Tibial artery (tissue), 4 donors: ENCODE measurements around the gene CCDC57.

ENCODE experiments used
- DNase-seq, 2 donors: peaks; one replicate each; pipeline ENCODE4 v3.0.0-alpha.2; 2019
- H3K27ac ChIP-seq, 2 donors: fragments of 200-600 bp; sonication (generic) in 1 of 2; 1 replicate in 1 of 2; 2 replicates in 1 of 2; pipeline ENCODE4 v1.5.1; 2018 to 2019; ENCODE audit warnings: mild to moderate bottlenecking in 1 of 2
- H3K27me3 ChIP-seq, 2 donors: fragments of 200-600 bp; sonication (generic) in 1 of 2; one replicate each; pipeline versions ENCODE4 v1.5.1 to v1.6.0; 2016 to 2019
- H3K36me3 ChIP-seq, 3 donors: fragments of 200-600 bp; sonication (generic) in 2 of 3; one replicate each; pipeline ENCODE4 v1.5.1; 2016 to 2019; ENCODE audit warnings: mild to moderate bottlenecking in 2 of 3
- H3K4me1 ChIP-seq, 4 donors: fragments of 200-600 bp; sonication (generic) in 2 of 4; 1 replicate in 3 of 4; 2 replicates in 1 of 4; pipeline ENCODE4 v1.5.1; 2016 to 2019
- H3K4me3 ChIP-seq, 2 donors: fragments of 200-600 bp; sonication (generic) in 1 of 2; 1 replicate in 1 of 2; 2 replicates in 1 of 2; pipeline ENCODE4 v1.5.1; 2018 to 2019; ENCODE audit warnings: mild to moderate bottlenecking in 2 of 2
- H3K9me3 ChIP-seq, 3 donors: fragments of 200-600 bp; sonication (generic) in 1 of 3; one replicate each; pipeline ENCODE4 v1.5.1; 2016 to 2019
- CTCF ChIP-seq, 2 experiments: fragments of 200-600 bp in 1 of 2; fragments of 450-650 bp in 1 of 2; IDR thresholded peaks; one replicate each; pipeline ENCODE4 v1.5.1; 2017 to 2019; ENCODE audit warnings: antibody characterized with exemption in 2 of 2, mild to moderate bottlenecking in 1 of 2, moderate library complexity in 1 of 2
- intact Hi-C: fragments of 100-400 bp; cut with DNase I; formaldehyde crosslinking; loops from one replicate; pipeline ENCODE4 v1.15.0; 2023; ENCODE audit warnings: low total_unique reads

Gene CCDC57

DNA sequence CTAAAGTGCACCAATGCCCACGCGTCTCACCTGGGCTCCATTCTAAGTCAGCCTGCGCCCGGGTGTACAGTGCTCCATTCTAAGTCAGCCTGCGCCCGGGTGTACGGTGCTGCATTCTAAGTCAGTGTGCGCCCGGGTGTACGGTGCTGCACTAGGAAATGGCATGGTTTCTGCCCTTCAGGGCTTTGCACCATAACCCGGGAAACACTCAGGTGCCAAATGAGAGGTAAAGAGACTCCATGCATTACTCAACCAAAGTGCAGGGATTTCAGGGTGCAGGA, 85.4 kb downstream of the CCDC57 start:
- intact Hi-C loops = no loop called here
- Histone ChIP-seq H3K4me1 (no peaks in the 10 kb centered on the region), H3K4me3 (no peak overlapping the region), H3K9me3 (no peaks in the 10 kb centered on the region), H3K36me3 (peaks cover 0 to 42% (median 12%) of the 10 kb centered on the region in 3 donors), H3K27me3 (no peaks in the 10 kb centered on the region), H3K27ac (no peak overlapping the region)
- no peak for TF ChIP-seq CTCF (IDR thresholded peaks at IDR 0.05)
- DNase-seq = no peak

GRCh38 chr17:82126556-82127314, 85.9 kb downstream of the CCDC57 start:
- no peak overlapping the region for H3K4me3 ChIP-seq
- H3K27ac ChIP-seq = no peak overlapping the region
- no peaks in the 10 kb centered on the region for H3K27me3 ChIP-seq
- H3K4me1 ChIP-seq = no peaks in the 10 kb centered on the region
- no peak for DNase-seq
- TF ChIP-seq CTCF (IDR thresholded peaks at IDR 0.05) = no peak
- peaks cover 0 to 48% (median 12%) of the 10 kb centered on the region in 3 donors for H3K36me3 ChIP-seq
- no peaks in the 10 kb centered on the region for H3K9me3 ChIP-seq
- intact Hi-C loops = no loop called here

DNA sequence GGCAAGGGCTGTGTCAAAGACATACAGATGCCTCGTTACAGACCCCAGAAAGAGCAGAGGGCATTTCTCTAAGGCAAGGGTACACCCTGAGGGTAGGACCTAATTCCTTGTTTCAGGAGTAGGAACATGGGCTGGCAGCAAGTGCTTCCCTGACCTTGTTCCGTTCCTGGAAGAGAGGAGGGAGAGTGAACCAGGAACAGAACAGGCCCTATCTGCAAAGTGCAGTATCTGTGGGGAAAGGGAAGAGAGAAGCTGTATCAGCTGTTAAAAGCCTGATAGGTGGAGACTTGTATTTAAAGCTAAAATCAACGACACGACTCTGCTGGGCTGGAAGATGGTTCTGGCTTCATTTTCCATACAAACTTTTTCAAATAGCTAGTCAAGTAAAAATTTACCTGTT, 88.5 kb downstream of the CCDC57 start:
- intact Hi-C loops = no loop called here
- peaks cover 0 to 52% (median 12%) of the 10 kb centered on the region in 3 donors for H3K36me3 ChIP-seq
- H3K27me3 ChIP-seq = no peaks in the 10 kb centered on the region
- no peak for DNase-seq
- H3K27ac ChIP-seq = no peak overlapping the region
- no peak overlapping the region for H3K4me3 ChIP-seq
- TF ChIP-seq CTCF (IDR thresholded peaks at IDR 0.05) = no peak
- H3K4me1 ChIP-seq = no peaks in the 10 kb centered on the region
- H3K9me3 ChIP-seq = no peaks in the 10 kb centered on the region

- Histone ChIP-seq H3K27ac (no peak overlapping the region), H3K4me3 (no peak overlapping the region), H3K9me3 (no peaks in the 10 kb centered on the region), H3K36me3 (peaks cover 0 to 46% (median 6%) of the 10 kb centered on the region in 3 donors), H3K27me3 (no peaks in the 10 kb centered on the region), H3K4me1 (no peaks in the 10 kb centered on the region)
- DNase-seq = no peak
- intact Hi-C loops = no loop called here
- TF ChIP-seq CTCF (IDR thresholded peaks at IDR 0.05) = no peak
Measured at GRCh38 chr17:82121660-82122629, 90.7 kb downstream of the CCDC57 start.

GRCh38 chr17:82121246-82121645, 91.4 kb downstream of the CCDC57 start:
- no peak overlapping the region for H3K4me3 ChIP-seq
- no peak for DNase-seq
- H3K36me3 ChIP-seq = peaks cover 0 to 39% (median 0%) of the 10 kb centered on the region in 3 donors
- no peak for TF ChIP-seq CTCF (IDR thresholded peaks at IDR 0.05)
- no peaks in the 10 kb centered on the region for H3K4me1 ChIP-seq
- H3K9me3 ChIP-seq = no peaks in the 10 kb centered on the region
- no peaks in the 10 kb centered on the region for H3K27me3 ChIP-seq
- intact Hi-C loops = no loop called here
- no peak overlapping the region for H3K27ac ChIP-seq
